ENCODE data around the gene IQSEC1. TPM values are rescaled to one million over a fixed set of nuclear protein-coding genes. Genes with fewer than 3 reads are reported as not detected.

IQSEC1 gene
- polyA plus RNA-seq, 2 of the 4 experiments (the other 2 are of a cell fraction): 3.7 to 10.7 TPM

GRCh38 chr3:13016721-13017255, 56.4 kb downstream of the IQSEC1 start:
- 68% methylated on average over 9 of the region's 9 CpGs for WGBS (ENCODE audit: missing lambda C conversion rate)
- Histone ChIP-seq H3K27ac (no peak overlapping the region), H3K4me1 (peaks cover 4% of the 10 kb centered on the region; the same call in 2 of the 3 replicates), H3K4me3 (no peak overlapping the region), H3K4me2 (no peak overlapping the region), H3K9me3 (no peaks in the 10 kb centered on the region)
- ChIA-PET POLR2A (no interaction called here), CTCF (interaction anchor here (1.6 kb wide), 1 partner anchor 22 kb away, joined by 6 read pairs; no protein-coding TSS in a partner anchor)
- FAIRE-seq (no peak), DNase-seq (ENCODE audit: low read depth in 1 of 2, low spot score in 1 of 2) (no peak), ATAC-seq (no peak)
- TF ChIP-seq BCL3 (IDR thresholded peaks at IDR 0.05) (no peak), MAX (IDR thresholded peaks at IDR 0.05) (no peak), POLR2A (IDR thresholded peaks at IDR 0.05; ENCODE audit: low read length) (no peak), TFCP2L1 (CRISPR knock-in tag; IDR thresholded peaks at IDR 0.05) (no peak)

- no peak overlapping the region for H3K4me2 ChIP-seq
- FAIRE-seq: no peak
These were observed 57.0 kb downstream of the IQSEC1 start for GRCh38 chr3:13016083-13016720.

GRCh38 chr3:13015286-13016082, 57.7 kb downstream of the IQSEC1 start:
- ATAC-seq (no peak), DNase-seq (ENCODE audit: low read depth in 1 of 2, low spot score in 1 of 2) (no peak), FAIRE-seq (no peak)
- Histone ChIP-seq H3K4me3 (no peak overlapping the region), H3K4me2 (no peak overlapping the region), H3K4me1 (no peaks in the 10 kb centered on the region), H3K27ac (no peak overlapping the region), H3K9me3 (no peaks in the 10 kb centered on the region)
- WGBS (ENCODE audit: missing lambda C conversion rate): 86% methylated on average over 8 of the region's 18 CpGs
- TF ChIP-seq HOXA7 (CRISPR knock-in tag; IDR thresholded peaks at IDR 0.05) (no peak), ELK1 (IDR thresholded peaks at IDR 0.05; ENCODE audit: low read depth, low read length) (no peak), FOSB (CRISPR knock-in tag; IDR thresholded peaks at IDR 0.05) (no peak), MAFK (IDR thresholded peaks at IDR 0.05; ENCODE audit: partially characterized antibody) (no peak), HDAC2 (IDR thresholded peaks at IDR 0.05) (no peak), BCL3 (IDR thresholded peaks at IDR 0.05) (no peak), PBX3 (IDR thresholded peaks at IDR 0.05) (no peak)
- ChIA-PET POLR2A (interaction anchor here (0.8 kb wide), 1 partner anchor 20 kb away, joined by 3 read pairs; no protein-coding TSS in a partner anchor), CTCF (no interaction called here)

More at GRCh38 chr3:13016083-13016720, 57.0 kb downstream of the IQSEC1 start:
- Histone ChIP-seq H3K4me3 (no peak overlapping the region), H3K4me1 (no peaks in the 10 kb centered on the region), H3K27ac (no peak overlapping the region), H3K9me3 (no peaks in the 10 kb centered on the region)
- CTCF ChIA-PET: no interaction called here
- WGBS (ENCODE audit: missing lambda C conversion rate): 89% methylated on average over 17 of the region's 17 CpGs
- POLR2A ChIA-PET: no interaction called here
- DNase-seq (ENCODE audit: low read depth in 1 of 2, low spot score in 1 of 2) (no peak), ATAC-seq (no peak)
- TF ChIP-seq ATOH8 (CRISPR knock-in tag; IDR thresholded peaks at IDR 0.05; ENCODE audit: low read depth) (no peak), HEYL (CRISPR knock-in tag; IDR thresholded peaks at IDR 0.05) (no peak), CHD2 (IDR thresholded peaks at IDR 0.05; ENCODE audit: low read length, partially characterized antibody) (no peak)

All from A549 (cell line).